Pulmonary artery endothelial cell (primary cell): ENCODE measurements around the gene CTNNAL1. TPM values are rescaled to one million over a fixed set of nuclear protein-coding genes. Genes with fewer than 3 reads are reported as not detected.
"Not testable (repeated sequence)": the region's sequence is repeated elsewhere in the genome, so short reads cannot be mapped to it uniquely, and the experiment has no call there.

Source experiments
- DNase-seq: peaks from one replicate; pipeline ENCODE4 v3.0.0-alpha.2; 2011; ENCODE audit warnings: low read depth, low spot score
- total RNA-seq: library from RNA; depleted of rRNA; stranded (reverse); fragments of >200 nt; gene quantifications from 2 replicates; pipeline ENCODE4 v1.2.3, GENCODE V29; 2014

CTNNAL1 gene
- total RNA-seq, 1 donor from 2014 or later: 117 TPM

GRCh38 chr9:108933231-108933717, 80.0 kb downstream of the CTNNAL1 start:
- no peak for DNase-seq

DNA sequence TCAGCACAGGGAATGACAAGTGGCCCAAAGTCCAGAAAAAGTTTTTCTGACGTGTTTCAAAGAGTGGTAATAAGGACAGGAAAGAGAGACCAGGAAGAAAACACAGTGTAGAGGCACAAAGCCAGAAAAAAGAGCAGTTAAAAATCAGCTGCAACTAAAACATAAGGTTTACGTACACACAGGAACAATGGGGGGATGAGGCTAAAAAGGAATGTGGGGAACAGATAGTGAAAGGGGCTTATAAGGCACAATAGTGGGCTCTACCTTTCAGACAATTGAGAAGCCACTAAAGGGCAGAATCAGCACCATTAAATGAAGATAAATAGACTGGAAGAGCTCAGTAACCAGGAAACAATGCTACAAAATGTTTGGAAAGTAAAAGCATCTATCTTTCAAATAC, 84.9 kb downstream of the CTNNAL1 start:
- no peak for DNase-seq

DNA sequence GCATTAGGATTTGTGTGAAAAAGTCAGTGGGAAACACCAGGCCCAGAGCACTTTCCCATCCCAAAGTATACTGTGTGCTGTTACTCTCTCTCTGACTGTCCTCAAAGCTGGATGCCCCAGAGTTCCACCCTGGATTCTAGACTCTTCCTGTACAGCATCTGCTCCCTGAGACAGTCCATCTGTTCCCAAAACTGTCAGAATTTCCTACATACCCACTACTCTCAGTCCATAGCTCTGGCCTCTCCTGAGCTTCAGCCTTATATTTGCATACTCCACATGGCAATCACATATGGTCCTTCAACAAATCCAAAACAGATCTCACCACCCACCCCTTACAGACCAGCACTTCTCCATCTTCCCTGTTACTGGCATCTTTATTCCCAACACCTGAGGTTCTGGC, 88.8 kb downstream of the CTNNAL1 start:
- no peak for DNase-seq

DNA sequence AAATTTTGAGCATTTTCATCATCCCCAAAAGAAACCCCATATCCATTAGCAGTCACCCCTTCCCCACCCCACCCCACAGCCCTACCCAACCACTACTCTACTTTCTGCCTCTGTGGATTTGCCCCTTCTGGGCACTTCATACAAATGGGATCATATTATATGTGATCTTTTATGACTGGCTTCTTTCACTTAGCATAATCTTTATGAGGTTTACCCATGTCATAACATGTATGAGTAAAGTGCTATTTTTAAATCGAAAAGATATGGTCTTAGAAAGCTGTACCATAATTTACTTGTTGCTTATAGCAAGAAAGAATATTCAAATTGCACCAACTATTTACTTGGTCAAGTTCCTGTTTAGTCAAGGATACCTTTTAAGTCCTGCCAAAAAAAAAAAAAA, 92.1 kb downstream of the CTNNAL1 start:
- DNase-seq: no peak

GRCh38 chr9:108920401-108920800, 92.9 kb downstream of the CTNNAL1 start:
- not testable (repeated sequence) for DNase-seq

GRCh38 chr9:108919517-108919916, 93.8 kb downstream of the CTNNAL1 start:
- DNase-seq: no peak

DNA sequence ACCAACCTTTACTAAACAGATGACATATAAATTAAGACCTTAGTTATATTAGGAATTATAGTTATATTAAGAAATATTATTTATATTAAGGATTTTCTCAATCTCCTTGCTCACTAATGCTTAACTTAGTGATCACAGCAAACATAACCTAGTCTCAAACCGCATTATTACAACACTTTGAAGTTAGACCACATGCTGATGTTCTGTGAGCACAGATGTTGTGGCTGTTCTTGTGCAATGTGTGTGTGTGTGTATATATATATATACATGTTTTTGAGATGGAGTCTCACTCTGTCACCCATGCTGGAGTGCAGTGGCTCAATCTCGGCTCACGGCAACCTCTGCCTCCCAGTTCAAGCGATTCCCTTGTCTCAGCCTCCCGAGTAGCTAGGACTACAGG, 99.9 kb downstream of the CTNNAL1 start:
- DNase-seq: no peak

DNA sequence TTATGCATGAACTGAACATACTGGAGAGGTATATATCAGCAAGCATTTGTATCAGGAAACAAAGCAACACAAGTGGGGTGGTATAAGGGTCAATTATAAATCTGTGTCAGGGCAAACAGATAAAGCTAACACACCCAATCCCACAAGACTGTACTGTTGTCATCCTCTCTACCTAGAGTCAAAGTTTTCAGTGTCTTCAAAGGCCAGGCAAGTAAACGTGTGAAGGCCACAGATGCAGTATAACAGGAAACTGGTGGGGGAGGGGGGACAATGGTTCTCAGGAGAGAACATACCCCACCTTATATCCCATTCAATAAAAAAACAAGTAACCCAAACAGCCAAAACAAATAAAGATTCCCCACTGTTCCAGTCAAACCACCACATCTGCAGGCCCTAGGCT, 101.5 kb downstream of the CTNNAL1 start:
- DNase-seq: no peak

DNA sequence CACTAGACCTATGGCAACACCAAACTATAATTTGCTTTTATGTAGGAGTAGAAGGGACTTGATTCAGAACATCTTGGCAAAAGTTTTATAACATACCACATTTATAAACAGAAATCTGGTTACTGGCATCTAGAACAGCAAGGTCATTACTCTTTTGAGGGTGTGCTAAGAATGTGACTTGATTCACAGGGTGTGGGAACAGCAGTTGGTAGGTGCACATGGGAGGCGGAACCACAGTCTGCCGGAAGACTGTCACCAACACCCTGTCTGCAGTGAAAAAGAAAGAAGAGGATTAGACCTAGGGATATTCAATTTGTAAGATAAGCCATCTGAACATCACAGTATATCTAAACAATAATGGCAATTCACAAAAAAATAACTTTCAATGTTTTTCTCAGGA, 102.4 kb downstream of the CTNNAL1 start:
- DNase-seq: no peak

DNA sequence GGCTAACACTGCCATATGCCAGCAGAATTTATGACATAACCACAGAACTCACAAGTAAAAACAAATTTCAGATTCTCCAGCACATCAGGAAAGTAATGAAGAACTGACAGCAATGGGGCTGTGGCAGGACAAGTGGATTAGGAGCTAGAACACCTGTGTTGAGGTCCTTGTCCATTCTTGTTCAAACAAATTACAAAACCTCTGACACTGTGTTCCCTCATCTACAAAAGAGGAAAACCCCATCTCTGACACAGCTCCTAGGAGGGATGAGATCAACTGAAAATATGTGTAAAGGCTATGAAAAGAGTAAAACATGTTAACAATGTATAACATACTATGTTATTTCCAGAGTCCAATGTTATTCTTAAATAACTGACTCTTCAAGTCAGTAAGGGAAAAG, 102.9 kb downstream of the CTNNAL1 start:
- DNase-seq: no peak

DNA sequence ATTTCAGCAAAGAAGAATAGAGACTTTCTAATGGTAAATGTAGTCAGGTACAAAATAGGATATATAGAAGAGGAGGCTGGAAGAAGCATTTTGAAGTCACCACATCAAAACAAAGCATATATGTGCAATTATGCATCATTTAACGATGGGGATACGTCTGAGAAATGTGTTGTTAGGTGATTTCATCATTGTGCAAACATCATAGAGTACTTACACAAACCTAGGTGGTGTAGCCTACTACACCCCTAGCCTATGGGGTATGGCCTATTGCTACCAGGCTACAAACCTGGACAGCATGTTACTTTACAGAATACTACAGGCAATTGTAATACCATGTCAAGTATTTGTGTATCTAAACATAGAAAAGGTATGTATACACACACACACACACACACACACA, 107.8 kb downstream of the CTNNAL1 start:
- no peak for DNase-seq

DNA sequence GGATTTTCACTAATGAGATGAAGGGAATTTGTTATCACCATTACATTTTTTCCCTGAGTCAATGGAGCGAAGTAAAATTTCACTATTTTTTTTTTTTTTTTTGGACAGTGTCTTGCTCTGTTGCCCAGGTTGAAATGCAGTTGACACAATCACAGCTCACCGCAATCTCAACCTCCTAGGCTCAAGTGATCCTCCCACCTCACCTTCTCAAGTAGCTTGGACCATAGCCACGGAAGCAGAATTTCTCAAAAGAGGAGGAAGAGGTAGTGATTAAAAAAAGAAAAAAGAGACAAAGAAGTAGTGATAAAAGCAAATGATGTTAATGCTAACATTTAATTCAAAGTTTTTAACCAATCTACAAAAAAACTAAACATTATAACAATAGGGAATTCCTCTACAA, 109.1 kb downstream of the CTNNAL1 start:
- DNase-seq: no peak

- no peak for DNase-seq
Observed at GRCh38 chr9:108903420-108904103, 109.7 kb downstream of the CTNNAL1 start.

DNA sequence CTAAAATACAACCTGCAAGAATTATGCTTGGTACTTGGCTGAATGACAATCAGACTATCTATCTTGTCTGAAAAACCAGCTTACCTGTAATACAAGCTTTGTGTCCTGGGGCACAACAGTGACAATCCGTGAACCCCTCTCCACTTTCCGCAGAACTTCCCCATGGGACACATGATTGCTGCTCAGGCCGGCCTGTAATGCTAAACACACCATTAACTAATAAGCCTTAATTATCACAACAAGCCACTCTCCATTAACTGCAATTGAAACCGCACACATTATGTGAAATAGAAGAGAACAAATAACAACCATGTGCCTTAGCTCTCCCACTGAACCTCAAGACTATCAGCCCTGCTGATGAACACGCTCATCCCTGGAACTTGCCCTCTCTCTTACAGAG, 113.1 kb downstream of the CTNNAL1 start:
- no peak for DNase-seq

GRCh38 chr9:108899023-108899695, 114.1 kb downstream of the CTNNAL1 start:
- DNase-seq: not testable (repeated sequence)

DNA sequence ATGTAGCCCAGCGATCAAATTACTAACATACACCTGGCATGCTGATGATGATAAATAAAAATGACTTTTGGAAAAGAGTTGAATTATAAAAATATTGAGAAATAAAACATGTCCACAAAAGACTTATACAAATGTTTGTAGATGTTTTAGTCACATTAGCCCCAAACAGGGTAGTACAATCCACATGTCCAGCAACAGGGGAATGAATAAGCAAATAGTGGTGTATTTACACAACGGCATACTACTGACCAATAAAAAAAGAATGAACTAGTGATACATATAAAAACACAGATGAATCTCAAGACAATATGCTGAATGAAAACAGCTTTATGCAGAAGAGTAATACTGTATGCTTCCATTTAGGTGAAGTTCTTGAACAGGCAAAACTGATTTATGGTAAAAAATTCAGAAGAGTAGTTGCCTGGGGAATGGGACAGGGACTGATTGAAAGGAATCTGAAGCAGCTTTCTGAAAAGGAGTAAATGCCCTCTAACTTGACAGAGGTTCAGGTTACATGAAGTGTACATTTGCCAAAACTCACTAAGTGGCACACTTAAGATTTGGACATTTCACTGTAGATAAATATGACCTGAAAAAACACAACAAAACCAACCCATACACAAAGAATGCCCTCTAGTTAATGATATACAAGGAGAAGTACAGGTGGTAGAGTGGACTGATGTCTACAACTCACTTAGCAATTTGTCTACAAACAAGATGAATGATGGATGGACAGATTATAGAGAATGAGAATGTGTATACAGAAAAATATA, 115.8 kb downstream of the CTNNAL1 start:
- DNase-seq: no peak

- no peak for DNase-seq
Observed at GRCh38 chr9:108894225-108894997, 118.9 kb downstream of the CTNNAL1 start.
